Fibroblast of lung (primary cell): Measurements from ENCODE around the gene PSMB11.

Experiments used
- EZH2 ChIP-seq: IDR thresholded peaks from 2 replicates; pipeline ENCODE4 v1.5.1; 2012; ENCODE audit warnings: low read length, control low read depth, mild to moderate bottlenecking; ENCODE audit errors: missing control alignments
- TF ChIP-seq, protein P1 (sequence below), 2 donors: IDR thresholded peaks in 1 of 2; conservative IDR thresholded peaks in 1 of 2; 1 replicate in 1 of 2; 2 replicates in 1 of 2; pipeline ENCODE4 v1.5.1; 2011 to 2012; ENCODE audit warnings: low read length in 2 of 2, control low read depth in 1 of 2, inconsistent platforms in 1 of 2, low read depth in 1 of 2, mild to moderate bottlenecking in 1 of 2

DNA sequence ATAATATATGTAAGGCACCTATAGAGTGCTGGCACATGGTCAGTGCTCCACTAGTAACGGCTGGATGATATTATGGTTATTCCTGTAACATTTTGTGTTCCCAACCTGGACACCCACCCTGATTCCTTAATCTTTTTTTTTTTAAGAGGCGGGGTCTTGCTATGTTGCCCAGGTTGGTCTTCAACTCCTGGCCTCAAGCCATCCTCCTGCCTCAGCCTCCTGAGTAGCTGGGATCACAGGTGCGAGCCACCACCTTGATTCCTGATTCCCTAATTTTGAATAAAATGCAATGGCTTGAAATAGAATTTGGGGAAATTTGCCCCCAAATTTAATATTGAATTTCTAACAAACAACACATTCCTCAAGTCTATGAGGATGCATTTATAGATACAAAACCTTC, 39.4 kb upstream of the PSMB11 start:
- TF ChIP-seq, protein P1, sequence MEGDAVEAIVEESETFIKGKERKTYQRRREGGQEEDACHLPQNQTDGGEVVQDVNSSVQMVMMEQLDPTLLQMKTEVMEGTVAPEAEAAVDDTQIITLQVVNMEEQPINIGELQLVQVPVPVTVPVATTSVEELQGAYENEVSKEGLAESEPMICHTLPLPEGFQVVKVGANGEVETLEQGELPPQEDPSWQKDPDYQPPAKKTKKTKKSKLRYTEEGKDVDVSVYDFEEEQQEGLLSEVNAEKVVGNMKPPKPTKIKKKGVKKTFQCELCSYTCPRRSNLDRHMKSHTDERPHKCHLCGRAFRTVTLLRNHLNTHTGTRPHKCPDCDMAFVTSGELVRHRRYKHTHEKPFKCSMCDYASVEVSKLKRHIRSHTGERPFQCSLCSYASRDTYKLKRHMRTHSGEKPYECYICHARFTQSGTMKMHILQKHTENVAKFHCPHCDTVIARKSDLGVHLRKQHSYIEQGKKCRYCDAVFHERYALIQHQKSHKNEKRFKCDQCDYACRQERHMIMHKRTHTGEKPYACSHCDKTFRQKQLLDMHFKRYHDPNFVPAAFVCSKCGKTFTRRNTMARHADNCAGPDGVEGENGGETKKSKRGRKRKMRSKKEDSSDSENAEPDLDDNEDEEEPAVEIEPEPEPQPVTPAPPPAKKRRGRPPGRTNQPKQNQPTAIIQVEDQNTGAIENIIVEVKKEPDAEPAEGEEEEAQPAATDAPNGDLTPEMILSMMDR (conservative IDR thresholded peaks at IDR 0.05 in 1 of 2, IDR thresholded peaks at IDR 0.05 in 1 of 2; ENCODE audit: low read depth in 1 of 2, low read length in 2 of 2), result no peak
- no peak for TF ChIP-seq EZH2
